Measurements from ENCODE around the gene PAMR1.

Gene PAMR1

GRCh38 chr11:35525501-35526175, at the start of gene PAMR1:
Gene PAMR1 (minus strand): TSS chr11:35525616. CDS start chr11:35525585, 31 bp downstream.
- H3K27me3 ChIP-seq, result peaks cover 31% of the 10 kb centered on the region
- no peaks in the 10 kb centered on the region for H4K20me1 ChIP-seq
- H3K9ac ChIP-seq, result no peak within 1 kb of the TSS
- no peak within 1 kb of the TSS for H3K4me3 ChIP-seq
- TF ChIP-seq Cebpa-rat (IDR thresholded peaks at IDR 0.05), result no peak
- H3K9me3 ChIP-seq, result peaks cover 12% of the 10 kb centered on the region; the same call in 1 of the 2 replicates
- H3K36me3 ChIP-seq, result no peaks in the 10 kb centered on the region
- no peak within 1 kb of the TSS for H3K27ac ChIP-seq
- H3K4me2 ChIP-seq, result no peak within 1 kb of the TSS
- H3K4me1 ChIP-seq, result no peaks in the 10 kb centered on the region

GRCh38 chr11:35571696-35572095, 46.3 kb upstream of the PAMR1 start:
- TF ChIP-seq Cebpa-rat (IDR thresholded peaks at IDR 0.05), result no peak
- no peaks in the 10 kb centered on the region for H3K27me3 ChIP-seq

GRCh38 chr11:35567737-35568465, 42.5 kb upstream of the PAMR1 start:
- H3K9me3 ChIP-seq, result peaks cover 9% of the 10 kb centered on the region
- no peaks in the 10 kb centered on the region; the same call in 1 of the 2 replicates for H3K27me3 ChIP-seq
- H3K4me3 ChIP-seq, result no peak overlapping the region
- no peaks in the 10 kb centered on the region for H3K4me1 ChIP-seq
- H3K4me2 ChIP-seq, result no peak overlapping the region
- H3K27ac ChIP-seq, result no peak overlapping the region
- H3K9ac ChIP-seq, result no peak overlapping the region
- no peaks in the 10 kb centered on the region for H3K36me3 ChIP-seq
- H4K20me1 ChIP-seq, result no peaks in the 10 kb centered on the region
- TF ChIP-seq Cebpa-rat (IDR thresholded peaks at IDR 0.05), result no peak

More at GRCh38 chr11:35571696-35572095, 46.3 kb upstream of the PAMR1 start:
- Histone ChIP-seq H3K4me3 (no peak overlapping the region), H3K36me3 (no peaks in the 10 kb centered on the region), H3K4me2 (no peak overlapping the region), H3K4me1 (no peaks in the 10 kb centered on the region), H3K9ac (no peak overlapping the region), H3K27ac (no peak overlapping the region), H4K20me1 (no peaks in the 10 kb centered on the region), H3K9me3 (peaks cover 9% of the 10 kb centered on the region)

GRCh38 chr11:35566885-35567284, 41.5 kb upstream of the PAMR1 start:
- Histone ChIP-seq H4K20me1 (no peaks in the 10 kb centered on the region), H3K27me3 (no peaks in the 10 kb centered on the region; the same call in 1 of the 2 replicates), H3K4me2 (no peak overlapping the region), H3K36me3 (no peaks in the 10 kb centered on the region), H3K4me1 (no peaks in the 10 kb centered on the region), H3K4me3 (no peak overlapping the region), H3K9ac (no peak overlapping the region), H3K27ac (no peak overlapping the region), H3K9me3 (peaks cover 9% of the 10 kb centered on the region)
- TF ChIP-seq Cebpa-rat (IDR thresholded peaks at IDR 0.05), result no peak

- peaks cover 9% of the 10 kb centered on the region for H3K9me3 ChIP-seq
- no peaks in the 10 kb centered on the region for H3K4me1 ChIP-seq
- no peaks in the 10 kb centered on the region; the same call in 1 of the 2 replicates for H3K27me3 ChIP-seq
- no peak overlapping the region for H3K4me3 ChIP-seq
- H3K9ac ChIP-seq, result no peak overlapping the region
- H3K36me3 ChIP-seq, result no peaks in the 10 kb centered on the region
- H4K20me1 ChIP-seq, result no peaks in the 10 kb centered on the region
- H3K4me2 ChIP-seq, result no peak overlapping the region
- no peak overlapping the region for H3K27ac ChIP-seq
- no peak for TF ChIP-seq Cebpa-rat (IDR thresholded peaks at IDR 0.05)
Observed at GRCh38 chr11:35566181-35566580, 40.8 kb upstream of the PAMR1 start.

- no peaks in the 10 kb centered on the region for H4K20me1 ChIP-seq
- H3K9me3 ChIP-seq, result 0 out of 2 replicates have a peak, but pooled peaks cover 1% of the 10 kb centered on the region
- H3K4me2 ChIP-seq, result no peak overlapping the region
- H3K27ac ChIP-seq, result no peak overlapping the region
- no peaks in the 10 kb centered on the region for H3K4me1 ChIP-seq
- no peak for TF ChIP-seq Cebpa-rat (IDR thresholded peaks at IDR 0.05)
- no peaks in the 10 kb centered on the region for H3K36me3 ChIP-seq
- H3K9ac ChIP-seq, result no peak overlapping the region
- H3K27me3 ChIP-seq, result no peaks in the 10 kb centered on the region; the same call in 1 of the 2 replicates
- no peak overlapping the region for H3K4me3 ChIP-seq
Observed at GRCh38 chr11:35564245-35564595, 38.8 kb upstream of the PAMR1 start.

- H3K9me3 ChIP-seq, result no peaks in the 10 kb centered on the region
- no peaks in the 10 kb centered on the region for H4K20me1 ChIP-seq
- H3K36me3 ChIP-seq, result no peaks in the 10 kb centered on the region
- no peak overlapping the region for H3K4me3 ChIP-seq
- no peaks in the 10 kb centered on the region for H3K4me1 ChIP-seq
- no peak for TF ChIP-seq Cebpa-rat (IDR thresholded peaks at IDR 0.05)
- H3K4me2 ChIP-seq, result no peak overlapping the region
- H3K27me3 ChIP-seq, result no peaks in the 10 kb centered on the region; the same call in 1 of the 2 replicates
- H3K27ac ChIP-seq, result no peak overlapping the region
- no peak overlapping the region for H3K9ac ChIP-seq
Observed at GRCh38 chr11:35563484-35564244, 38.2 kb upstream of the PAMR1 start.

- H3K4me1 ChIP-seq, result no peaks in the 10 kb centered on the region
- H3K4me2 ChIP-seq, result no peak overlapping the region
- H3K27ac ChIP-seq, result no peak overlapping the region
- H4K20me1 ChIP-seq, result no peaks in the 10 kb centered on the region
- H3K4me3 ChIP-seq, result no peak overlapping the region
- H3K9me3 ChIP-seq, result no peaks in the 10 kb centered on the region
- H3K27me3 ChIP-seq, result no peaks in the 10 kb centered on the region; the same call in 1 of the 2 replicates
- H3K36me3 ChIP-seq, result no peaks in the 10 kb centered on the region
- H3K9ac ChIP-seq, result no peak overlapping the region
- no peak for TF ChIP-seq Cebpa-rat (IDR thresholded peaks at IDR 0.05)
Observed at GRCh38 chr11:35559949-35560348, 34.5 kb upstream of the PAMR1 start.

- Histone ChIP-seq H3K4me3 (no peak overlapping the region), H3K9me3 (no peaks in the 10 kb centered on the region), H3K4me2 (no peak overlapping the region), H3K4me1 (no peaks in the 10 kb centered on the region), H3K36me3 (no peaks in the 10 kb centered on the region), H3K9ac (no peak overlapping the region), H4K20me1 (no peaks in the 10 kb centered on the region), H3K27me3 (no peaks in the 10 kb centered on the region), H3K27ac (no peak overlapping the region)
- TF ChIP-seq Cebpa-rat (IDR thresholded peaks at IDR 0.05), result no peak
Observed at GRCh38 chr11:35558513-35558912, 33.1 kb upstream of the PAMR1 start.

GRCh38 chr11:35555488-35555887, 30.1 kb upstream of the PAMR1 start:
- Histone ChIP-seq H3K27ac (no peak overlapping the region), H3K4me3 (no peak overlapping the region), H3K36me3 (no peaks in the 10 kb centered on the region), H3K4me1 (no peaks in the 10 kb centered on the region), H3K4me2 (no peak overlapping the region), H4K20me1 (no peaks in the 10 kb centered on the region), H3K9ac (no peak overlapping the region), H3K9me3 (no peaks in the 10 kb centered on the region), H3K27me3 (no peaks in the 10 kb centered on the region)
- no peak for TF ChIP-seq Cebpa-rat (IDR thresholded peaks at IDR 0.05)

All from BLaER1 (cell line).